NCI-H69 (cell line): Measurements from ENCODE around the gene BFSP2.

ENCODE experiments used
- DNase-seq: peaks from one replicate; lab custom pipeline; 2025; lab: John Stamatoyannopoulos, UW

Gene BFSP2

DNA sequence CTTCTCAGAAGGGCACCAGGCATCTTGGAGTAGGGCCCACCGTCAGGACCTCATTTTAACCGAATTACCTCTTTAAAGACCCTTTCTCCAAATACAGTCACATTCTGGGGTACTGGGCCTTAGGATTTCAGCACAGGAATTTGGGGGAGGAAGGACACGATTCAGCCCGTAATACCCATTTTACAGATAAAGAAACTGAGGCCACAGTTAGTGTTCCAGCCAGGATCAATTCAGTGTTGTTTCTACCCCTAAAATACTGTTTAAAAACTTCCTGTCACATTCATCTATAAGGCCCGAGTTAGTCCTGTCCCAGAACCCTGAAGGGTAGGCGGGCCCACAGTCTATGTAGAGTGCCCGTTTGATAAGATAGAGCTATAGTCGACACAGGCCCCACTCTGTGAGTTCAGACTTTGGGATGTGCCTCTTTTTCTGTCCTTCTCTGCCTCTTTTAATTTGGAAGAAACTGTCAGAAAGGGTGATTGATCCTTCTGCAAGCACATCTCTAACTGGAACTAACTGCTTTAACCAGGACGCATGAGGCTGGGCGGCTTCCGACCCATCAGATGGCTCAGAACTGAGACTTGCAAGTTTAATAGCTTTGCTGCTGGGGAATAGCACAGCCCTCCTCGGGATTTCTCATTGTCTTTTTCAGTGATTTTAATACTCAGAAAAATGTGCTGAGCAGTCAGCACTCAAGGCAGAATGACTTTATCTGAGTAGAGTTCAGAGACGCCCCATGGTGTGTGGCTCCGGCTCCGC, 19.5 kb downstream of the BFSP2 start:
- DNase-seq, result no peak

GRCh38 chr3:133424937-133425869, 25.3 kb downstream of the BFSP2 start:
- DNase-seq, result no peak

DNA sequence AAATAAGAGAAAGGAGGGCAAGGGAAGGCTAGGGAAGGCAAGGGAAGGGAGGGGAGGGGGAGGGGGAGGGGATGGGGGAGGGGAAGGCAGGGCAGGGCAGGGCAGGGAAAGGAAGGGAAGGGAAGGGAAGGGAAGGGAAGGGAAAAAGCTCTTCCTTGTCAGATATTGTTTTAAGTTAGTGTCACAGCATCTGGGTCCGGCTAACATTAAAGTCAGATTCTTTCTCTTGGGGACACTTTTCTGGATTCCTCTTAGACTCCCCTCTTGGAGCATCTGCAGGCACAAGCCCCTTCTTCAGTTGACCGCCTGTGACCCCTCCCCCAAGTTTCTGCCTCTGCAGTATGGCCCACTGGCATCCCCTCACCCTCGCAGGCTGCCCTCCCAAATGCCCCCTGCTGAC, 26.0 kb downstream of the BFSP2 start:
- DNase-seq, result no peak

- DNase-seq, result no peak
Measured at GRCh38 chr3:133426721-133427120, 26.9 kb downstream of the BFSP2 start.

GRCh38 chr3:133428552-133428951, 28.7 kb downstream of the BFSP2 start:
- no peak for DNase-seq

GRCh38 chr3:133429063-133429462, 29.2 kb downstream of the BFSP2 start:
- no peak for DNase-seq

DNA sequence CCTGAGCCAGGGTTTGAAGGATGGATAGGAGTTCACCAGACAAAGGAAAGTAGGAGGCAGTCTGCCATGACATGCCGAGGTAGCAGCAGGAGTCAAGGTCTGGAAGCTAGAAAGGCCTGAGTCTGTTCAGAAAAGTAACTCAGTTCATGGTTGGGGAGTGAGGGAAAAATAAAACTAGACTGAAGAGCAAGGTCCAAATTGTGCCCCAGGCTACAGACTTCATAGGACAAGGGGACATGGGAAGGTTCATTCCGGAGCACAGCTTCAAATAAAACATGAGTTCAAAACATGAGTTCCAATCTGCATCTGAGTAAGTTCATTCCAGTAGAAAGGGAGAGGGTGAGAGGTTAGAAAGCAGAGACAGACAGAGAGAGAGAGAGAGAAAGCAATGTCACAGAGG, 39.7 kb downstream of the BFSP2 start:
- DNase-seq, result no peak

DNA sequence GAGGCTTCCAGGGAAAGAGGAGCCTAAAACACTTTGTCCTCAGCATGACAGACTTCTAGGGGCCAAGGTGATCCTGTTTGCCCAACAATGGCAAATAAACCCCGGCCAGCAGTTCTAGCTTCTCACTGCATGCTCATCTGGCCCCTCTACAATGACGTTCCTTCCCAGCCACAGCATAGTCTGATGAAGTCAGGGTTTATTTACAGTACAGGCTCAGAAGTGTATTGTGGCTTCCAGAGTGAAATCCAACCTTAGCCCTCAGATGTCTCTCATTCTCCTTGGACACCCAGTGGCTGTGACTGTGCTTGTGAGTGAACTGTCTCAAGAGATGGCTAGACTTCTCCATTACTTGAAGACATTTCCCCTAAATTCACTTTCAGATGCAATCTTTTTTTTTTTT, 40.8 kb downstream of the BFSP2 start:
- DNase-seq, result no peak

DNA sequence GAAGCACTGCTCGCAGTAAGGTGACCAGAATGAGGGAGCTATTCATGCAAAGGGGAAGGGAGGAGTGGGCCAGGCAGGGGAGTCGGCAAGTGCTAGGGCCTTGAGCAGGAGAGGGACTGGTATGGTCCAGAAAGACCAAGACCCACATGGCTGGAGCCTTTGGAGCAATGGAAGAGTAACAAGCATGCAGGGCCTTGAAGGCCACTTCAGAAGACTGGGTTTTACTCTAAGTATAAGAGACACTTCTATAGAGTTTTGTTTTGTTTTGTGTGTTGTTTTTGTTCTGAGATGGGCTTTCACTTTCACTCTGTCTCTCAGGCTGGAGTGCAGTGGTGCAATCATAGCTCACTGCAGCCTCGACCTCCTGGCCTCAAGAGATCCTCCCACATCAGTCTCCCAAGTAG, 42.0 kb downstream of the BFSP2 start:
- DNase-seq, result no peak

DNA sequence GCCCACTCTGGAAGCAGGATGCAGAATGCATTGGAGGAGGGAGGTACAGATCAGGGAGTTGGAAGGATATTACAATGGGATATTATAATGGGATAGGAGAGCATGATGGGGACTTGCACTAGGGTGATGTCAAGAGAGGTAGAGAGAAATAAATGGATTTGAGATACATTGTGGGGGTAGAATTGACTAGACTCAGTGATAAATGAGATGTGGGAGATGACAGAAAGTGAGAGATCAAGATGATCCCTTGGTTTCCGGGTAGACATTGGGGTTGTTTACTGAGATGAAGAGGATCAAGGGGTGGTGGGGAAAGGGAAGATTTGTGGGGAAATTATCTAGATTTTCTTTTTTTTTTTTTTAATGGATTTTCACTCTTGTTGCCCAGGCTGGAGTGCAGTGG, 42.7 kb downstream of the BFSP2 start:
- no peak for DNase-seq

DNA sequence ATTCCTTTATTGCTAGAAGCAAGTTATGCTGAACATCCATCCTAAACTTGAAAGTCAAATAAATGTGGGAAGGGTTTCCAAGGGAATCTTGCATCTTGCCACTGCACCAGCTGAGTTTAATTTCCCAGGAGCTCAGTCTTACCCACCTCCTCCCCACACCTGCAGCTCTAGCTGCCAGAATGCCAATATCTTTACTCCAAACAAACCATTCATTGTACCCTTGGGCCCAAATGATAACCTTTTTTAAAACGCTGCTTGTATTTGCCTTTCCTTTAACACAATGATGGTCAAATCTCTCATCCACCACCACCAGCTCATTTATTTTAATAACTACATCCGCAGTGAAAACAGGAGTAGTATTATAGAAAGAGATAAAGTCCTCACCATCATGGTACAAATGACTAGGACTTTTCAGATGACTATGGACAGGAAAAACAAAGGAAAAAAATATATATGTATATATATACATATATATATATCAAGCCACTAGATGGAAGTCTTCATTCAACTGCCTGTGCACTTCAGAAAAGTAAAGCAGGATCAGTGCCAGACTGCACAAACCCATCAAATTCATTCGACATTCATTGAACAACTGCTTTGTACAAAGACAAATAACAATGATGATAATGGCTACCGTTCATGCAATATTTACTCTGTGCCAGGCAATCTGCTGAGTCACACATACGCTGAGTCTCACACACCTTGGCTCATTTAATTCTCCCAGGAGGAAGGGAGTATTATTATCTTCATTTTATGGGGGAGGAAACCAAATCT, 44.0 kb downstream of the BFSP2 start:
- peak; percentile 86 for DNase-seq

- no peak for DNase-seq
Measured at GRCh38 chr3:133444423-133444774, 44.5 kb downstream of the BFSP2 start.

DNA sequence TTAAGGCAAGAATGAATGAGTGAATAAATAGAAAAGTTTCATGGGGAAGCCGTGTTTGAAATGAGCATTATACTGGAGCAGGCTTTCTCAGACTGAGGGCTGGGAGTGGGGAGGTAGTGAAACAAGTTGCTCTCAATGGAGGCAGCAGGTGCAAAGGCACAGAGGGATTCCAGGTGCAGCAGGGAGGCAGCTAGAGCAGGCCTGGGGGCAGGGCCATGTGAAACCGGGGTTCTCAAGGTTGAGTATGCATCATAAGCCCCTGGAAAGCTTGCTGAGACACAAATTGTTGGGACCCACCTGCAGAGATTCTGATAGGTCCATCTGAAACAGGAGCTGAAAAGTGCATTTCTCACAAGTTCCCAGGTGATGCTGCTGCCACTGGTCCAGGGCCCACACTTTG, 45.3 kb downstream of the BFSP2 start:
- peak; percentile 22 for DNase-seq

DNA sequence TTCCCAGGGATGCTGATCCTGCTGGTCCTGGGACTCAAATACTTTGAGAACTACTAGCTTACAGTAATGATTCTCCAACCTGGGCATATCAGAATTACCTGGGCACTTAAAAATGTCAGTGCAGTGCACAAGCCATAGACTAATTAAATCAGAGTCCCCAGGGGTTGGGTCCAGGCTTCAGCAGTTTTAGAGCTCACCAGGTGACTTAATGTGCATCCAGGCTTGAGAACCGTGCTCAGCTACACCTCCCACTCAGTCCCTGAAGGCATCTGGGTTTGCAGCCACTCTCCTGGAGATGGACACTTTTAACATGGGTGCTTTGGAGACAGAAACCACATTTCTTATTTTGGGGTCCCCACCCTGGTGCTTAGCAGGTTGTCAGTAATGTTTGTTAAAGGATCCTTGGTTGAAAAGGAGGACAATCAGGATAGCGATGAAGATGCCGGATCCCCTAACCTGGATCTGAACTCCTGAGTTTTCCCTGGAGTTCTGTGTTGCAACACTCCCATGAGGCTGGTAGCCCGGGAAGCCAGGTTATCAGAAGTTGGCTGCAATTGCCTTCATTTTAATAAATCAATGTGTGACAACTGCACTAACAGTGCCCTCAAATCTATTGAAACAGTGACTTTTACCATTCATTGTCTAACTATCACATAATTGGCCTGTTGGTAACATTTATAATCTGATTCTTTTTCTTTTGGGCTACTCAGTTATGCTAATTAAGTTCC, 48.1 kb downstream of the BFSP2 start:
- DNase-seq, result peak; percentile 55

DNA sequence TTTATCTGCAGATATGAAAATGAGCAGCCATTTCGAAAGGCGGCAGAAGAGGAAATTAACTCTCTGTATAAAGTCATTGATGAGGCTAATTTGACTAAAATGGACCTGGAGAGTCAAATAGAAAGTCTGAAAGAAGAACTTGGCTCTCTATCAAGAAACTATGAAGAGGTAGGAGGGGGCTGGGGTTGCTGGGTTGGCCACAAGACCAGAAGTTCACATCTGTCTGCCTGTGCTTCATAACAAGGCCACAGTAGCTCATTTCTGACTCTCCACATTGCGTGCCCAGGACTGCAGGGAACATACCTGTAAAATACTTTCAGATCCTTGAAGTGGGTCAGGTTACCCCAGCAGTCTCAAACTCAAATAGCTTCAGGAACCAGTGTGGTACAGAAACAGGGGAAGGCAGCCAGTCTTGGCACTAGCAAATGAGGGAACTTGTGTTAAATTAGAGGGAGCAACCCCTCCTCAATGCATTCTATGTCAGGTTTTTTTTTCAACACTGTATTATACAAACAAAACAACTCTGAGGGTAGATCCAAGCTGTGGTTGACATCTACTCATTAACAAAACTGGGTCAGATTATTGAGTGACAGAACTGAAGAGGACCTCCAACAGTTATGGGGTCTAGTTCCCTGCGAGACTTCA, 48.7 kb downstream of the BFSP2 start:
- peak; percentile 24 for DNase-seq

DNA sequence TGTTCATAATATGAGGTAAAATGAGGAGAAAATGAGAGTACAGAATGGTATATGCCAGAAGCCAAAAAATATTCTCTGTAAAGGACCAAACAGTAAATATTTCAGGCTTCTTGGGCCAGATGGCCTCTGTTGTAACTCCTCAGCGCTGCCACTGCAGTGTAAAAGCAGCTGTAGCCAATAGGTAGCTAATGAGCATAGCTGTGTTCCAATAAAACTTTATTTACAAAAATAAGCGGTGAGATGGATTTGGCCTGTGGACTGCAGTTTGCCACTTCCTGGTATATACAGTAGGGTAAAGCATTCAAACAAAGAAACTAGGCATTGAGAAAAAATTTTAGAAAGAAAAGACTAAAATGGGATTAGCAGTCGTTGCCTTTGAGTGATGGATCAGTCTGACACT, 51.5 kb downstream of the BFSP2 start:
- no peak for DNase-seq

GRCh38 chr3:133452641-133453319, 52.9 kb downstream of the BFSP2 start:
- peak; percentile 55 for DNase-seq

GRCh38 chr3:133453383-133453782, 53.5 kb downstream of the BFSP2 start:
- peak; percentile 17 for DNase-seq

DNA sequence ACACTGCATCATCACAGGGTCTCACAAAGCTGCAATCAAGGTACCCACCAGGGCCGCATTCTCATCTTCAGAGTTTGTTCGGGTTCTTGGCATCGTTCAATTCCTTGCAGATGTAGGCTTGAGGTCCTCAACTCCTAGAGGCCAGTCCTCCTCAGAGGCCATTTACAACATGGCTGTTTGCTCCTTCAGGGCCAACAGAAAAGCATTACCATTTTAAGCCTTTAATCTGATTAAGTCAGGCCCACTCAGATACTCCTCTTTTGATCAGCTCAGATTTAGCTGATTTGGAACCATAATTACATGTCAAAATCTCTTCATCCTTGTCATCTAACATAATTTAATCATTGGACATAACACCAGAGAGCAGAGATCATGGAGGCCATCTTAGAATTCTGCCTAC, 55.4 kb downstream of the BFSP2 start:
- DNase-seq, result no peak

DNA sequence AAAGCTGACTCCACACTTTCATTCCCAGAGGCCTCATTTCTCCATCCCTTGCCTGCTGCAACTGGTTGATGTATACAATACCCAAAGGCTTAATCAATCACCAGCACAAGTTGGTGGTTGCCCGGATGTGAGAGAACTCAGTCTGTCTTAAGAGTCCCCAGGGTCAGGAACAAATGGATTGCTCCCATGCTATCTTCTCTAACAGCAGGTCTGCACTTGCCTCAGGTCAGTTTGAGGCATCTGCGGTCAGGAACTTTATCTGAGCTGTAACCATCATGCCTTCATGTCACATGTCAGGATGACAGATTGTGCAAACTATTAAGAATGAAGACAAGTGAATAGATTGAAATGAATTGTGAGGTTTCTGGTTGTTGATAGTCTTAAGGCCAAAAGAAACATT, 56.1 kb downstream of the BFSP2 start:
- DNase-seq, result no peak

DNA sequence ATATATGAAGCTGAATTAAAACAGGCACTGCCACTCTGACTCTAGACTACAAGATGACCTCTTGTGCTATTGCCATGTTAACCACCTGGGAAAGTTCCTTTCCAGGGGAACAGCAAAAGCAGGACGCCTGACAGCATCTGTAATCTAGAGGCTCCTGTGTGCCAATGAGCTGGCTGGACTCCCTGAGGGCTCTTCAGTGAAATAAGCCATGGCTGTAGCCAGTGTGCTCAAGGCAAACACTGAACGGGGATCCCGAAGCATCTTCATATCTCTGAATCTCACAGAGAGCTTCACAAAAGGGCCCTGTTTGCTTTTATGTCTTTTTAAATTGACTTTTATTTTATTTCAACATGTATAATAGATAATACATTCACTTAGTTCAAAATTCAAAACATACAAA, 57.2 kb downstream of the BFSP2 start:
- DNase-seq, result no peak
